DOHH2 (cell line): ENCODE measurements around the gene FNIP1.

Experiments used
- H3F3A ChIP-seq: fragments of 200-600 bp; sonication (generic), shearing (Covaris generic); 2 replicates; pipeline ENCODE4 v1.6.0; 2016; ENCODE audit warnings: antibody characterized with exemption, mild to moderate bottlenecking; ENCODE audit not compliant: control insufficient read depth, insufficient read depth
- H3K27ac ChIP-seq: fragments of 200-600 bp; sonication (generic); 2 replicates; pipeline ENCODE4 v1.5.1; 2014; ENCODE audit warnings: low read depth, mild to moderate bottlenecking, low read length, moderate library complexity
- H3K27me3 ChIP-seq: fragments of 200-600 bp; sonication (generic); 2 replicates; pipeline ENCODE4 v1.6.1; 2014; ENCODE audit warnings: mild to moderate bottlenecking, low read length, mixed read lengths; ENCODE audit not compliant: control insufficient read depth
- H3K36me3 ChIP-seq: fragments of 200-600 bp; sonication (generic); 2 replicates; pipeline ENCODE4 v1.6.1; 2014; ENCODE audit warnings: mild to moderate bottlenecking, low read length, moderate library complexity, mixed read lengths; ENCODE audit not compliant: control insufficient read depth
- H3K4me1 ChIP-seq: fragments of 200-600 bp; sonication (generic); 2 replicates; pipeline ENCODE4 v1.6.1; 2014; ENCODE audit warnings: mild to moderate bottlenecking, low read length, mixed read lengths; ENCODE audit not compliant: control insufficient read depth
- H3K4me2 ChIP-seq: fragments of 200-600 bp; sonication (generic); 2 replicates; pipeline ENCODE4 v1.6.0; 2014; ENCODE audit warnings: mild to moderate bottlenecking, low read length, moderate library complexity
- H3K4me3 ChIP-seq: fragments of 200-600 bp; sonication (generic); 2 replicates; pipeline ENCODE4 v1.5.1; 2014; ENCODE audit warnings: mild to moderate bottlenecking, low read length, mixed read lengths
- H3K79me2 ChIP-seq: fragments of 200-600 bp; sonication (generic); 2 replicates; pipeline ENCODE4 v1.6.1; 2014; ENCODE audit warnings: mild to moderate bottlenecking, low read length, mixed read lengths; ENCODE audit not compliant: control insufficient read depth
- H3K9me2 ChIP-seq: fragments of 200-600 bp; sonication (generic); replicated peaks from 2 replicates; pipeline ENCODE4 v1.6.1; 2014; ENCODE audit warnings: mild to moderate bottlenecking, low read length, mixed read lengths; ENCODE audit not compliant: control insufficient read depth
- H3K9me3 ChIP-seq: fragments of 200-600 bp; sonication (generic); 2 replicates; pipeline ENCODE4 v1.6.1; 2014; ENCODE audit warnings: antibody characterized with exemption, low read length, mixed read lengths; ENCODE audit not compliant: control insufficient read depth, insufficient read depth
- H4K20me1 ChIP-seq: fragments of 200-600 bp; sonication (generic); 2 replicates; pipeline ENCODE4 v1.6.0; 2014; ENCODE audit warnings: low read depth, mild to moderate bottlenecking, antibody characterized with exemption, low read length, moderate library complexity; ENCODE audit not compliant: control insufficient read depth, insufficient read depth
- CTCF ChIP-seq: fragments of 200-600 bp; sonication (generic); IDR thresholded peaks from one replicate; pipeline ENCODE4 v1.5.1; 2014; ENCODE audit warnings: antibody characterized with exemption, mild to moderate bottlenecking, low read depth, low read length; ENCODE audit not compliant: poor library complexity, severe bottlenecking
- EZH2phosphoT487 ChIP-seq: fragments of 200-600 bp; sonication (generic); IDR thresholded peaks from 2 replicates; pipeline ENCODE4 v1.6.1; 2017; ENCODE audit warnings: borderline replicate concordance, mild to moderate bottlenecking, antibody characterized with exemption, low read length, moderate library complexity, mixed read lengths

The FNIP1 gene

GRCh38 chr5:131647048-131647769 is 149.6 kb downstream of the FNIP1 start:
- H4K20me1 ChIP-seq, result no peaks in the 10 kb centered on the region
- no peaks in the 10 kb centered on the region for H3K27me3 ChIP-seq
- peak overlapping the region; percentile 60 for H3K4me3 ChIP-seq
- no peaks in the 10 kb centered on the region for H3K9me2 ChIP-seq
- H3K4me1 ChIP-seq, result peaks cover 52% of the 10 kb centered on the region
- H3K27ac ChIP-seq, result peak overlapping the region; percentile 91
- peaks cover 52% of the 10 kb centered on the region for H3K36me3 ChIP-seq
- H3K79me2 ChIP-seq, result no peaks in the 10 kb centered on the region
- peak overlapping the region; percentile 62 for H3K4me2 ChIP-seq
- TF ChIP-seq CTCF (peak; percentile 39), EZH2phosphoT487 (no peak)
- H3F3A ChIP-seq, result peaks cover 27% of the 10 kb centered on the region
- H3K9me3 ChIP-seq, result peaks cover 8% of the 10 kb centered on the region; the same call in 1 of the 2 replicates

GRCh38 chr5:131644822-131645221 is 152.0 kb downstream of the FNIP1 start:
- H3K4me1 ChIP-seq, result peaks cover 58% of the 10 kb centered on the region
- H3K27ac ChIP-seq, result no peak overlapping the region
- H3K27me3 ChIP-seq, result no peaks in the 10 kb centered on the region
- H3F3A ChIP-seq, result peaks cover 33% of the 10 kb centered on the region
- H3K9me3 ChIP-seq, result no peaks in the 10 kb centered on the region
- H3K79me2 ChIP-seq, result no peaks in the 10 kb centered on the region
- H4K20me1 ChIP-seq, result no peaks in the 10 kb centered on the region
- peaks cover 28% of the 10 kb centered on the region for H3K36me3 ChIP-seq
- H3K4me3 ChIP-seq, result no peak overlapping the region
- no peak for TF ChIP-seq CTCF
- no peaks in the 10 kb centered on the region for H3K9me2 ChIP-seq
- no peak overlapping the region for H3K4me2 ChIP-seq

GRCh38 chr5:131644370-131644769 is 152.4 kb downstream of the FNIP1 start:
- H3K9me2 ChIP-seq, result no peaks in the 10 kb centered on the region
- H3K27ac ChIP-seq, result no peak overlapping the region
- H3K4me3 ChIP-seq, result no peak overlapping the region
- H3K79me2 ChIP-seq, result no peaks in the 10 kb centered on the region
- H3K36me3 ChIP-seq, result peaks cover 24% of the 10 kb centered on the region
- TF ChIP-seq CTCF, result no peak
- TF ChIP-seq EZH2phosphoT487, result no peak
- H3K4me1 ChIP-seq, result peaks cover 58% of the 10 kb centered on the region
- H3F3A ChIP-seq, result peaks cover 33% of the 10 kb centered on the region
- no peak overlapping the region for H3K4me2 ChIP-seq
- H4K20me1 ChIP-seq, result no peaks in the 10 kb centered on the region
- no peaks in the 10 kb centered on the region for H3K27me3 ChIP-seq
- H3K9me3 ChIP-seq, result no peaks in the 10 kb centered on the region
